Measurements from ENCODE around the gene PMEPA1. TPM values are rescaled to one million over a fixed set of nuclear protein-coding genes. Genes with fewer than 3 reads are reported as not detected.

PMEPA1 gene
- total RNA-seq, 1 donor from 2014 or later: 24.7 TPM

GRCh38 chr20:57698116-57698866 is 11.5 kb downstream of the PMEPA1 start:
- DNase-seq (no peak), ATAC-seq (no peak)
- intact Hi-C loops (cut with micrococcal nuclease): no loop called here

GRCh38 chr20:57697543-57697942 is 12.3 kb downstream of the PMEPA1 start:
- ATAC-seq: no peak
- intact Hi-C loops (cut with micrococcal nuclease): no loop called here
- DNase-seq: no peak

- intact Hi-C loops (cut with micrococcal nuclease): no loop called here
These were observed 13.3 kb downstream of the PMEPA1 start for GRCh38 chr20:57696401-57696961.

GRCh38 chr20:57695940-57696339 is 13.9 kb downstream of the PMEPA1 start:
- intact Hi-C loops (cut with micrococcal nuclease): no loop called here
- DNase-seq: no peak
- no peak for ATAC-seq

More at GRCh38 chr20:57696401-57696961, 13.3 kb downstream of the PMEPA1 start:
- ATAC-seq: no peak
- DNase-seq: no peak

GRCh38 chr20:57695012-57695411 is 14.8 kb downstream of the PMEPA1 start:
- intact Hi-C loops (cut with micrococcal nuclease): no loop called here
- DNase-seq: no peak
- ATAC-seq: peak; percentile 29

- DNase-seq (no peak), ATAC-seq (no peak)
- intact Hi-C loops (cut with micrococcal nuclease): no loop called here
These were observed 15.3 kb downstream of the PMEPA1 start for GRCh38 chr20:57694481-57694880.

- intact Hi-C loops (cut with micrococcal nuclease): no loop called here
- no peak for ATAC-seq
These were observed 16.0 kb downstream of the PMEPA1 start for GRCh38 chr20:57693670-57694329.

GRCh38 chr20:57693002-57693582 is 16.7 kb downstream of the PMEPA1 start:
- ATAC-seq: no peak
- intact Hi-C loops (cut with micrococcal nuclease): no loop called here

More at GRCh38 chr20:57693670-57694329, 16.0 kb downstream of the PMEPA1 start:
- no peak for DNase-seq

GRCh38 chr20:57692393-57692792 is 17.4 kb downstream of the PMEPA1 start:
- no peak for ATAC-seq
- DNase-seq: no peak
- intact Hi-C loops (cut with micrococcal nuclease): no loop called here

More at GRCh38 chr20:57693002-57693582, 16.7 kb downstream of the PMEPA1 start:
- no peak for DNase-seq

- DNase-seq (no peak), ATAC-seq (no peak)
- intact Hi-C loops (cut with micrococcal nuclease): no loop called here
These were observed 18.1 kb downstream of the PMEPA1 start for GRCh38 chr20:57691699-57692098.

GRCh38 chr20:57690525-57690924 is 19.3 kb downstream of the PMEPA1 start:
- intact Hi-C loops (cut with micrococcal nuclease): no loop called here
- DNase-seq (no peak), ATAC-seq (no peak)

GRCh38 chr20:57689745-57690481 is 19.9 kb downstream of the PMEPA1 start:
- ATAC-seq (no peak), DNase-seq (no peak)
- intact Hi-C loops (cut with micrococcal nuclease): no loop called here

- peak; percentile 78 for DNase-seq
- intact Hi-C loops (cut with micrococcal nuclease): no loop called here
These were observed 21.0 kb downstream of the PMEPA1 start for GRCh38 chr20:57688864-57689263.

GRCh38 chr20:57688295-57688694 is 21.5 kb downstream of the PMEPA1 start:
- intact Hi-C loops (cut with micrococcal nuclease): no loop called here
- no peak for ATAC-seq
- no peak for DNase-seq

More at GRCh38 chr20:57688864-57689263, 21.0 kb downstream of the PMEPA1 start:
- peak; percentile 42 for ATAC-seq

GRCh38 chr20:57686931-57687652 is 22.7 kb downstream of the PMEPA1 start:
- intact Hi-C loops (cut with micrococcal nuclease): no loop called here
- DNase-seq (no peak), ATAC-seq (no peak)

- ATAC-seq (peak; percentile 78), DNase-seq (no peak)
- intact Hi-C loops (cut with micrococcal nuclease): no loop called here
These were observed 24.6 kb downstream of the PMEPA1 start for GRCh38 chr20:57685146-57685758.

- ATAC-seq (no peak), DNase-seq (no peak)
- intact Hi-C loops (cut with micrococcal nuclease): no loop called here
These were observed 25.0 kb downstream of the PMEPA1 start for GRCh38 chr20:57684808-57685140.

Data from left ventricle myocardium superior (tissue), 1 donor.